Central memory CD8-positive, alpha-beta T cell (primary cell): Measurements from ENCODE around the gene GSPT1.
"Not testable (repeated sequence)": the region's sequence is repeated elsewhere in the genome, so short reads cannot be mapped to it uniquely, and the experiment has no call there.

Source experiments
- ATAC-seq: fragments of 150-1000 bp; cut with Tn5 transposase; replicated peaks from 2 replicates; pipeline ENCODE4 v1.10.0; 2022; ENCODE audit warnings: mild to moderate bottlenecking, moderate FRiP score, moderate number of reproducible peaks; ENCODE audit not compliant: poor library complexity, severe bottlenecking; ENCODE audit errors: extremely low read depth
- DNase-seq, 2 donors: peaks; one replicate each; pipeline ENCODE4 v3.0.0; 2021; ENCODE audit warnings: low spot score in 2 of 2
- H3K27ac Mint-ChIP-seq: one replicate; pipeline ENCODE4 v1.8.0; 2022; ENCODE audit warnings: low read depth, mild to moderate bottlenecking, moderate library complexity, mixed read lengths
- H3K27me3 Mint-ChIP-seq: one replicate; pipeline ENCODE4 v1.8.0; 2022; ENCODE audit warnings: mixed read lengths
- H3K36me3 Mint-ChIP-seq: one replicate; pipeline ENCODE4 v1.8.0; 2022; ENCODE audit warnings: mild to moderate bottlenecking, moderate library complexity, mixed read lengths; ENCODE audit not compliant: insufficient read depth
- H3K4me1 Mint-ChIP-seq: one replicate; pipeline ENCODE4 v1.8.0; 2022; ENCODE audit warnings: mixed read lengths
- H3K4me3 Mint-ChIP-seq: one replicate; pipeline ENCODE4 v1.8.0; 2022; ENCODE audit warnings: mild to moderate bottlenecking, moderate library complexity, mixed read lengths
- H3K9me3 Mint-ChIP-seq: one replicate; pipeline ENCODE4 v1.8.0; 2022; ENCODE audit warnings: mixed read lengths

The GSPT1 gene

GRCh38 chr16:11946433-11946832 is 30.7 kb upstream of the GSPT1 start:
- no peak overlapping the region for H3K27ac Mint-ChIP-seq

GRCh38 chr16:11941945-11942344 is 26.2 kb upstream of the GSPT1 start, which contains the start of gene NPIPB2:
Gene NPIPB2 (minus strand): TSS chr16:11942045. CDS start chr16:11942045, 0 bp downstream.
- not testable (repeated sequence) for H3K27ac Mint-ChIP-seq, H3K9me3 Mint-ChIP-seq, ATAC-seq, H3K4me1 Mint-ChIP-seq, H3K36me3 Mint-ChIP-seq, H3K4me3 Mint-ChIP-seq, DNase-seq, H3K27me3 Mint-ChIP-seq

More at GRCh38 chr16:11946433-11946832, 30.7 kb upstream of the GSPT1 start:
- DNase-seq (no peak), ATAC-seq (no peak)
- no peaks in the 10 kb centered on the region for H3K27me3 Mint-ChIP-seq
- no peaks in the 10 kb centered on the region for H3K9me3 Mint-ChIP-seq
- no peaks in the 10 kb centered on the region for H3K36me3 Mint-ChIP-seq
- H3K4me1 Mint-ChIP-seq, result no peaks in the 10 kb centered on the region
- H3K4me3 Mint-ChIP-seq, result no peak overlapping the region

- H3K9me3 Mint-ChIP-seq, H3K27ac Mint-ChIP-seq, H3K27me3 Mint-ChIP-seq, H3K4me3 Mint-ChIP-seq, DNase-seq, H3K4me1 Mint-ChIP-seq, ATAC-seq, H3K36me3 Mint-ChIP-seq: not testable (repeated sequence)
Measured at GRCh38 chr16:11927350-11927749, 11.6 kb upstream of the GSPT1 start.

GRCh38 chr16:11924046-11924445 is 8.3 kb upstream of the GSPT1 start:
- H3K27ac Mint-ChIP-seq, H3K36me3 Mint-ChIP-seq, DNase-seq, H3K27me3 Mint-ChIP-seq, H3K4me1 Mint-ChIP-seq, H3K4me3 Mint-ChIP-seq, ATAC-seq, H3K9me3 Mint-ChIP-seq: not testable (repeated sequence)

- Mint-ChIP-seq H3K9me3 (no peaks in the 10 kb centered on the region), H3K4me1 (peaks cover 27% of the 10 kb centered on the region), H3K27me3 (peaks cover 8% of the 10 kb centered on the region), H3K27ac (peak overlapping the region; percentile 91), H3K4me3 (peak overlapping the region; percentile 93), H3K36me3 (peaks cover 33% of the 10 kb centered on the region)
- DNase-seq (no peak), ATAC-seq (no peak)
Measured at GRCh38 chr16:11916524-11917285, 949 bp upstream of the GSPT1 start.

- Mint-ChIP-seq H3K27ac (peak overlapping the region; percentile 95), H3K36me3 (peaks cover 38% of the 10 kb centered on the region), H3K27me3 (peaks cover 6% of the 10 kb centered on the region), H3K9me3 (no peaks in the 10 kb centered on the region), H3K4me1 (peaks cover 34% of the 10 kb centered on the region), H3K4me3 (peak overlapping the region; percentile 93)
- ATAC-seq (no peak), DNase-seq (no peak)
Measured at GRCh38 chr16:11915114-11915643, 577 bp downstream of the GSPT1 start.

- Mint-ChIP-seq H3K4me1 (peaks cover 36% of the 10 kb centered on the region), H3K27ac (peak overlapping the region; percentile 95), H3K9me3 (no peaks in the 10 kb centered on the region), H3K36me3 (peaks cover 42% of the 10 kb centered on the region), H3K27me3 (no peaks in the 10 kb centered on the region), H3K4me3 (peak overlapping the region; percentile 85)
- peak; percentile 26 for ATAC-seq
- no peak for DNase-seq
Measured at GRCh38 chr16:11914210-11915113, 1.3 kb downstream of the GSPT1 start.

- H3K4me1 Mint-ChIP-seq, result peaks cover 43% of the 10 kb centered on the region
- H3K27me3 Mint-ChIP-seq, result no peaks in the 10 kb centered on the region
- peak in 1 of 2 donors; percentile 60 for DNase-seq
- H3K4me3 Mint-ChIP-seq, result peak overlapping the region; percentile 85
- peak overlapping the region; percentile 95 for H3K27ac Mint-ChIP-seq
- no peaks in the 10 kb centered on the region for H3K9me3 Mint-ChIP-seq
- ATAC-seq, result peak; percentile 57
- peaks cover 47% of the 10 kb centered on the region for H3K36me3 Mint-ChIP-seq
Measured at GRCh38 chr16:11913425-11914079, 2.2 kb downstream of the GSPT1 start.

- no peak for ATAC-seq
- Mint-ChIP-seq H3K36me3 (peaks cover 52% of the 10 kb centered on the region), H3K4me3 (no peak overlapping the region), H3K27me3 (no peaks in the 10 kb centered on the region), H3K9me3 (no peaks in the 10 kb centered on the region), H3K27ac (no peak overlapping the region), H3K4me1 (peaks cover 56% of the 10 kb centered on the region)
- no peak for DNase-seq
Measured at GRCh38 chr16:11909653-11910545, 5.9 kb downstream of the GSPT1 start.

- peaks cover 50% of the 10 kb centered on the region for H3K4me1 Mint-ChIP-seq
- peaks cover 33% of the 10 kb centered on the region for H3K36me3 Mint-ChIP-seq
- DNase-seq (no peak), ATAC-seq (no peak)
- H3K4me3 Mint-ChIP-seq, result no peak overlapping the region
- no peak overlapping the region for H3K27ac Mint-ChIP-seq
- no peaks in the 10 kb centered on the region for H3K9me3 Mint-ChIP-seq
- no peaks in the 10 kb centered on the region for H3K27me3 Mint-ChIP-seq
Measured at GRCh38 chr16:11907160-11907970, 8.4 kb downstream of the GSPT1 start.

GRCh38 chr16:11903906-11904305 is 11.8 kb downstream of the GSPT1 start:
- H3K4me1 Mint-ChIP-seq, result peaks cover 57% of the 10 kb centered on the region
- peaks cover 29% of the 10 kb centered on the region for H3K36me3 Mint-ChIP-seq
- no peak overlapping the region for H3K4me3 Mint-ChIP-seq
- no peaks in the 10 kb centered on the region for H3K27me3 Mint-ChIP-seq
- no peak for ATAC-seq
- no peaks in the 10 kb centered on the region for H3K9me3 Mint-ChIP-seq
- no peak overlapping the region for H3K27ac Mint-ChIP-seq
- DNase-seq, result no peak
